GM19023 (cell line): ENCODE results near the gene SASH1.

Experiments used
- ATAC-seq: cut with Tn5 transposase; IDR thresholded peaks from one replicate; pipeline ENCODE4 v1.9.1; 2021; ENCODE audit warnings: mild to moderate bottlenecking, moderate library complexity; ENCODE audit not compliant: unreplicated experiment

The SASH1 gene

DNA sequence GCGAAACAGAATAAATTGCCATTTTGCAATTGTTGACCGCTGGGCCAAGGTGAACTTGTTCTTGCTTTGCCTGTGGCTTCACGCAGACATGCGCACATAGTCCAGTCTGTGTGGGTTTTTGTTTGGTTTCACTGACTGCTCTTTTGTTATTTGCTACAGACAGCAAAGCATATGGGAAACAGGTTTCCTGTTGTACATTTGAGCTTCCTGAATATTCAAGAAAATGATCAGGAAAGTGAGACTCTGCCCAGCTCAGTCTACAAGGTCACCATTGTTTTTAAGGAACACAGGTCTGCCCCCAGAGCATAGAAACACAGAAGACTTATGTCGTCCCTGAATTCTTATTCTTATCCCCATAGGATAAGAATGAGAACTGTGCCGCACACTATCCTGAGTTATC, 55.6 kb downstream of the SASH1 start:
- no peak for ATAC-seq

DNA sequence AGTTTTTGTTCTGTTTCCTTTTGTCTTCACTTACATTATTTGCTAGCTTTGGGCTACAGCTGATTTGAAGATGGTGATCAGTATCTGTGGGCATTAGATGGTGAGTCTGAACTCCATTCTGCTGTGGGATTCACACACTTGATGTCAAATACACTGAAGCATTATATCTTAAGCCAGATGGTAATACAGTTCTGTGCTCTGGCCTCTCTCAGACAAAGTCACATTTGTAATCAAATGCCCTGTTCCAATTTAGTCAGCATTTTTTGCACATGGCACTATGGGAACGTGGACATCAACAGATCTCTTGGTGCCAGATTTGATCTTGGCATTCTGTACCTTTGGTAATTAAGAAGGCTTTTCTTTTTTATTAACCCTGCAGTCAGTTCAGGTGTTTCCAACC, 56.0 kb downstream of the SASH1 start:
- no peak for ATAC-seq

DNA sequence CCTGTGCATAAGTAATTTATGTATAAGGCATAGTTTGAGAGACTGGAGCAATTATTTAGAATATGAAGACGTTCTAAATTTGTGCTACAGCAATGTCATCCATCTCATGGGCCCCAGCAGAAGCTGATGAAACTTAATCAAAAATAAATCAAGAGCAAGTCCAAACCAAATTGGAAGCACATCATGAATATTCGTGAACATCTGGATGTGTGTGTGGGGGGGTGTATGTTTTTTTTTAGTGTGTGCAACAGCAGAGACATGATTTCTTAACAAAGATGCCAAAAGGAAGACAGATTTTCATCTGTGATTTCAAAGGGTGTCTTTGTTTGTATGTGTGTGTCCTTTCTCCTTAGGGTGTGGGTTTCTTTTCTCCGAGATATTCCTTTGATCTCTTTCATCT, 58.9 kb downstream of the SASH1 start:
- no peak for ATAC-seq

DNA sequence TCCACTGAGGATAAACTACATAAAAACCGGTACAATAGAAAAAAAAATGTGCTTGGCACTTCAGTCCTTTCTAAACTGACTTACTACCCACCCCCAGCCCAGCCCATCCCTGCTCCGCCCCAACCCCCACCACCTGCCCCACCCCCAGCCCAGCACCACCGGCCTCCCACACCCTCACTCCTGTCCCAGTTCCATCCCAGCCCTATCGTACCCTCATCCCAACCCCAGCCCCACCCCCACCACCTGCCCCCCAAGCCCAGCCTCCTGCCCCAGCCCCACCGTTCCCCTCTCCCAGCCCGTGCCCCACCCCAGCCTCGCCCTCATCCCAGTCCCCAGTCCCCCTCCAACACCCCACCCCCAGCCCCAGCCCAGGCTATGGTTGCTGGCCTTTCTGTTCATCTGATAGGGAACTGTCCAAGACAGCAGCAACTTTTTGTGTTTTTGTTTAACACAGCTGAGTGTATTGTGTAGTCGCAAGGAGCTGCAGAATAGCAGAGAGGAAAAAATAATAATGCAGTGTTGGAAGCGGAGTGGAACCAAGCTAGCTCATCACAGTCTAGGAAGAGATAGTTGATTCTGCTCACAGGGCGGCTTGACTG, 61.9 kb downstream of the SASH1 start:
- no peak for ATAC-seq

DNA sequence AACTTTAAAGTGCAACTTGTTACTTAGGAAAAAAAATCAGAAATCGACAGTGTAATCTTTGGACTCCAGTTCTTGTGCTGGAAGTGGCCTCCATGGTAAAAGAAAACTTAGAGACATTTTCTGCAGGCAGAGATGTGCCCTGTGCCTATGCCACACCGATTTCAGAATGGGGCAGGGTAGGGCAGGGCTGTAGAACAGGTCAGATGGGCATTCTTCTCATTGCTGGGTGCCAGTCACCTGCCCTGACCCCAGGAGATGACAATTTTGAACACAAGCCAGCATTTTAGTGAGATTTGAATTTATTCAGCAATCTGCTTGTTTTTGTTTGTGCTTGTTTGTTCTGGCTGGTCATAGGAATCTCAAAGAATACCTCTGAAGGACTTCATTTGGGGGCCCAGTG, 63.3 kb downstream of the SASH1 start:
- ATAC-seq = no peak

DNA sequence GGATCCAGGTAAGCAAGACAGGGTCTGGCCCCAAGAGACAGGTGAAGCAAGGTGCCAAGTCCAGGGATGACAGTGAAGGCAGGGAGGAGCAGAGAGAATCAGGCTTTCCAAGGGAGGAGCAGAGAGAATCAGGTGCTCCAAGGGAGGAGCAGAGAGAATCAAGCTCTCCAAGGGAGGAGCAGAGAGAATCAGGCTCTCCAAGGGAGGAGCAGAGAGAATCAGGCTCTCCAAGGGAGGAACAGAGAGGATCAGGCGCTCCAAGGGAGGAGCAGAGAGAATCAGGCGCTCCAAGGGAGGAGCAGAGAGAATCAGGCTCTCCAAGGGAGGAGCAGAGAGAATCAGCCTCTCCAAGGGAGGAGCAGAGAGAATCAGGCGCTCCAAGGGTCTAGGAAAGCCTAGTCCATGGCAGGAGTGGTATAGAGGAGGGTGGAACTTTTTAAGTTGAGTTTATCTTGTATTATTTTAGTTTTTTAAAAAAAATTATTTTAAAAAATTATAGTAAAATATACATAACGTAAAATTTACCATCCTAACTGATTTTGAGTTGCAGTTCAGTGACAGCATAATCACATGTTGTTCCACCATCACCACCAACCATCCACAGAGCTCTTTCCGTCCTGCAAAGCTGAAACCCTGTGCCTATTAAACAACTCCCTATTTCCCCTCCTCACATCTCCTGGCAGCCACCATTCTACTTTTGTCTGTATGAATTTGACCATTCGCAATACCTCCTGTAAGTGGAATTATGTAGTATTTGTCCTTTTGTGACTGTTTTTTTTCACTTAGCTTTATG, 64.1 kb downstream of the SASH1 start:
- ATAC-seq = no peak

DNA sequence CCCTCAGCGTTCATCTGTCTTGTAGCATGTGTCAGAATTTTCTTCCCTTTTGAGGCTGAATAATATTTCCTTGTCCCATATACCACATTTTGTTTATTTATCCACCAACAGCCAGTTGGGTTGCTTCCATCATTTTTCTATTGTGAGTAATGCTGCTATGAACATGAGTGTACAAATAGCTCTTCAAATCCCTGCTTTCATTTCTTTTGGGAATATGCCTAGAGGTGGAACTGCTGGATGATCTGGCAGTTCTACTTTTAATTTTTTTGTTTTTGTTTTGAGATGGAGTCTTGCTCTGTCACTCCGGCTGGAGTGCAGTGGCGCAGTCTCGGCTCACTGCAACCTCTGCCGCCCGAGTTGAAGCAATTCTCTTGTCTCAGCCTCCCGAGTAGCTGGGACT, 64.7 kb downstream of the SASH1 start:
- no peak for ATAC-seq

DNA sequence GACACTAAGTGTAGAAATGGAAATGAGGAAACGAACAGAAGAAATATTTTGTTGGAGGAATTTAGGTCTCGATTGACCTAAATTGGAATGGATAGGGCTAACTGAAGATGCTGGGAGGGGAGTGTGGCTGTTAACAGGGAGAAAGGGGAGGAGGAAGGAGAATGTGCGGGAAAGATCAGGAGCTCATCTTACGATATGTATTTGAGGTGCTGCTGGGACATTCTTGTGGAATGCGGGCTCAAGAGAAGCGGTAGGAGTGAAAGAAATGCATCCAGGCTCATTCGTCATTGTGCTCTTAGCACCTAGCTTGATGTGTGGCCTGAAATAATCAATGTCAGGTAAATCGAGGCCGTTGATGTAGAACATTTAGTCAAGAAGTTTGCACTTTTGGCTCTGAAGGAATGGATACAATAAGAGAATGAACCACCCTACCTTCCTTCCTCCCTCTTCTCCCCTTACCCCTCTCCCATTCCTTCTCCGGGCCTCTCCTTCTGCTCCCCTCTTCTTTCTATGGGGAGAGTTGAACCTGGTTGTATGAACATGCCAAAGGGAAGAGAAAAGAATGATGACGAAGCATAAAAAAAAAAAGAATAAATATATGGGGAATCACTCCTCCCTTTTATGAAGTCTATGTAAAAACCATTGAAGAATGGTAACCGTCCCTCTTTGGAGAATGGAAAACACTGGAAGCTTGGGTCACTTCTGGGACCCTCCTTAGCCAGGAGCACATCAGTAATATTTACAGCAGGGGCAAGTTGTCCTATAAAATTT, 70.9 kb downstream of the SASH1 start:
- ATAC-seq = no peak

DNA sequence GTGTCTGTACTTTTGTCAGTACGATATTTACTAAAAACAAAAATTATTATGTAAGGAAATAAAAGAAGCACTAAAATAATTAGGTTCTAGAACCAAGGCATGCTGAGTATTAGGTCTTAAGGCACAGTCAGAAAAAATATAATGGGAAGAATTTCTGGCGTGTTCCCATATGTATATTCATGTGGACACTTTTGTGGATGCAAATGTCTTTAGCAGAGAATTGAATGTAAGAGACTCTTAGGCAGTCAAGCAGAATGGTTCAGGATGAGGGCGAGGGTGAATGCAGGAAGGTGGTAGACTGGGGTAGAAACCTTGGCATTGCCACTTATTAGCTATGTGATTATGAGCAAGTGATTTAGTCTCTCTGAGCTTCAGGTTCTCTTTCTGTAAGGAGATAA, 71.5 kb downstream of the SASH1 start:
- no peak for ATAC-seq

DNA sequence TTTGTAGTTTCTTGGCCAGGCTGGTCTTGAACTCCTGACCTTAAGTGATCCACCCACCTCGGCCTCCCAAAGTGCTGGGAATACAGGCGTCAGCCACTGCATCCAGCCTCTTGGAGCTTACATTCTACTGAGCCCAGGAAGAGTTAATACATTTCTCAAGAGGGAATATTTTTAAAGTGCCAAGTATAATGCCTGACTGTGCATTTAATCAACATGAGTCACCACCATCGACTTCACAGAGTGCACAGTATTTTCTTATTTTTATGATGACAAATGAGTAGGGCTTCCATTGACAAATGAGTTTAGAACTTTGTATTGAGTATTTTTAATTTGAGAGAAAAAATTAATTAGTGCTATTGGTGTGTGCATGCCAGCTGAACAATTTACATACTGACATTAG, 72.2 kb downstream of the SASH1 start:
- no peak for ATAC-seq

DNA sequence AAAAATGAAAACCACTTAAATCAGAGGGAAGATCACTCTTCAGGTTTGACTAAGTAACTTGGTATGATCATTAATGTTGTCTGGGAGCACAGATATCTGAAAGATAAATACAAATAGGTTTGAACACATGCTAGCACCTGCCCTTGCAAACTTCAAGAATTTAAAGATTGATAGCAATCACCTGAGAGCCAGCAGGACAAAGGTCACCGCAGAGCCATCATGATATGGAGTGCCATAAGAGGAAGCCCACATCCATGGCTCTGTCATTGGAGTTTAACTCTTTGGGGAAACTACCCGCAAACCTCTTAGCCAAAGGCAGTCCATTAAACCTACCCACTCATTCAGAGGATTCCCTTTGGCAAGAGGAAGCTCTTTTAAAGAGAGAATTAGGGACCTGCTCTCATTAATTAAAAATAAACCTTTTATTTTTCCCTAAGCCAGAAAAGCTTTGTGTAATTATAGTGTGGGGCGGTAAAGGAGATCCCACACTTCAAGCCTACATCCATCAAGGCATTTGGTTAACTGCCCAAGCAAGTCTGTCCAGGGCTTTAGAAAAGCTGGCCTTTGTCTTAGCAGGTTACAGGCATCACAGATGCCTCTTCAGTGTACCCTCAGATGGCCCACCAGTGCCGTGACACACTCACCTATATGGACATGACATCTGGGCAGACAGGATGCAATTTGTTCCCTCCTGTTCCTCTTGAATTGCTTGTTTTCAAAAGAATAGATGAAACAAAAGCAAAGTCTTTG, 73.0 kb downstream of the SASH1 start:
- ATAC-seq = no peak

DNA sequence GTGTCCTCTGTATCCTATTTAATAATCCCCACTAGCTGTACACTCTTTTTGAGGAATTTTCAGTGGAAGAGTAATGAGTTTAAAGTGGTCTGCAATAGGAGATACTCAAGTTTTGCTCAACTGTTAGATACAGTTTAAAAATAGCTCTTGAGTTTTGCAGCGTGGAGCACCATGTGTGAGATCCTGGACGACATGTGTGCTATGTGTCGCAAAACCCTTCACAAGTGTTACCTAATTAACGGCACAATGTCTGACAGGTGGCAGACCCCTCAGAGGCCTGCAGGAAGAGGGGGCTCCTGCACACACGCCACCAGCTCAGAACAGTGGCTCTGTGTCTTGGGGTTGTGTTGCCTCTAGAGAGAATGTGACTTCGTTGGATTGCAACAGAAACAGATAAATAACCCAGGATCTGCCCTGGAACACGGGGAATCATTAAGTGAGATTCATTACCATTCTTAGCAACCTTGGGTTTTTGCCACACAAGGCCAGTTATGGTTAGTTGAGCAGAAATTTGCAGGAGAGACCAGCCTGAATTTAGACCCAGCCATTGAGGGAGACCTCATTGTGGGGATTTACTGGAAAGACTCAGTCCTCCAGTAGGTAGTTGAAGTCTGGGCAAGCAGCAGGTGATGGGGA, 73.8 kb downstream of the SASH1 start:
- ATAC-seq = no peak

DNA sequence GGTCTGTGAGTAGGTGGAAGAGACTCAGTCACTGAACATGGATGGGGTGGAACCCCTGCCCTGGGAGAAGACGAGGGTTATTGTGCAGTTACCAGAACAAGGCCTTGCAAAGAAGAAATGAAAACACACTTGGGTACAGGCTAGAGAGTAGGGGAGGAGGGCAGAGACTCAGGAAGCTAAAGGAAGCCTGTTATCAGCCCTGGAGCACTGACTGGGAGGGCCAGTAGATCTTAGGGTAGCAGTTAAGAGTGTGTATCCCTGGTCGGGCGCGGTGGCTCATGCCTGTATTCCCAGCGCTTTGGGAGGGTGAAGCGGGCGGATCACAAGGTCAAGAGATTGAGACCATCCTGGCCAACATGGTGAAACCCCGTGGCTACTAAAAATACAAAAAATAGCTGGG, 74.4 kb downstream of the SASH1 start:
- ATAC-seq = no peak

DNA sequence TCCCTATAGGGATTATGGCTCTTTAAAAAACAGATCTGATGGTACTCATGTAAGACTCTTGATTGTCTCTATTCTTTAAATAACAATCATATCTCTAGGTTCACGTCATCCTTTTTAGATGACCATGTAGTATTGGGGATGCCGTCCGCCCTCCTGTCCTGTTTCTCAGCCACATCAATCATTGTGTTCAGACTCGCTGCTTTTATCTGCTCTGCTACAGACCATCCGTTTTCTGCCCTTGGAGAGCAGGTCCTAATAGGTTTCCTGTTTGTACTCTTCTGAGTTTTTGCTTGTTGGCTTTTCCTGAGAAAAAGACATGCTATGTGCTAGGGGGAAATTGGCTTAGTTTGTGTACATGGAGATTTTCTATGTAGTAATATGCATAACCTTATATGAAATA, 76.8 kb downstream of the SASH1 start:
- no peak for ATAC-seq

DNA sequence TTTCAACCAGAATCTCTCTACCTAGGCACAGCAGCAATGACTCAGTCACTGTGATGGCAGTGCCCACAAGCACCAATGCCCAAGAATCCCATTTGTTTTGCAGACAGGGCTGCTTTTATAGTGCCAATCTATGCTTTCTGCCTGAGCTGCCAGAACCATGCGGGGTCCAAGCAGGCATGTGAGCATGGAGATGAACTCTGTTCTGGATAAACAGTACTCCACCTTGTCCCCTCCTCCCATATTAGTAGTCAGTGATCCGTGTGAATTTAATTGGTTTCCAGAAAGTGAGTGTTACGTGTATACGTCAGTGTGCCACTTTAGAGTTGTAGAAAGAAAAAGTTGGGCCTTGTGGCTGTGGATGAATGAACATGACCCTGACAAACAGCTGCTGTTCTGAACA, 79.4 kb downstream of the SASH1 start:
- ATAC-seq = no peak

DNA sequence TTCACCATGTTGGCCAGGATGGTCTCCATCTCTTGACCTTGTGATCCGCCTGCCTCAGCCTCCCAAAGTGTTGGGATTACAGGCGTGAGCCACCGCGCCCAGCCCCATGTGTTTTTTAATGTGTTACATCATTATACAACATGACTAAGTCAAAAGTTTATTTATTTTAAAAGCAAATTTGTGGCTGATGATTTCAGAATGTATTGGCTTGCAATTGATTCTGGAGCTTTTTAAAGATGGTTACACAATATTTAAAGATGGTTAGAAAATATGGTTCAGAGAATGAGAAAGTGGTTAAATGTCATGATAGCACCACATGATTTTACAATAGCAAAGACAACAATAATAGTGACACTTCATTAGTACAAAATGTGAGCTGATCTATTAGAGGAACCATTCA, 80.5 kb downstream of the SASH1 start:
- ATAC-seq = no peak

DNA sequence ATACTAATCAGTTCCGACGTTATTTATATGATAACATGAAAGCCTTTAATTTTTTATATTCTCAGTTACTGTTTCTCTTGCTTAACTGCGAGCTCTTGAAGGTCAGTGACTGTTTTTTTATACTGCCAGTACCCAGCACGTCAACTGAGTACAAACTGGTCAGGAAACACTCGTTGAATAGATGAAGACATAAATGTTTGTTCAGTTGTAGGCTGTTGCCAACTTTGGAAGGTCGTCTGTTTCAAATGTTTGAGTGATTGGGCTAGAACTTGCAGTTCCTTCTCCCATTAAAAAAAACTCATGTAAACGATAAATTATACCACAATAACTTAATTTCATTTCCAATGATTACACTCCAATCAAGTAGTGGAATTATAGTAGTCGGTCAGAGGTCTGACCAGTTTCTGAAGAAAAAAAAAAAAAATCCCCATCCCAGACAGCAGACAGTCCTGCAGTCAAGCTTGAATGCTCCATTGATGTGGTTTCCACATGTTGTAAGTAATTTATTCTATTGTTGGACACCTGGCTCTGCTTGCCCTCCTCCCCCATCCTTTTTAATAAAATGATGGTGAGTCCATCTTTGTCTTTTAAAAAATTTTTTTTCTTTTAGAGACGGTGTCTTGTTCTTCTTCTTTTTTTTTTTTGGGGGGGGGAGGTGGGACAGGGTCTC, 81.1 kb downstream of the SASH1 start:
- ATAC-seq = no peak

DNA sequence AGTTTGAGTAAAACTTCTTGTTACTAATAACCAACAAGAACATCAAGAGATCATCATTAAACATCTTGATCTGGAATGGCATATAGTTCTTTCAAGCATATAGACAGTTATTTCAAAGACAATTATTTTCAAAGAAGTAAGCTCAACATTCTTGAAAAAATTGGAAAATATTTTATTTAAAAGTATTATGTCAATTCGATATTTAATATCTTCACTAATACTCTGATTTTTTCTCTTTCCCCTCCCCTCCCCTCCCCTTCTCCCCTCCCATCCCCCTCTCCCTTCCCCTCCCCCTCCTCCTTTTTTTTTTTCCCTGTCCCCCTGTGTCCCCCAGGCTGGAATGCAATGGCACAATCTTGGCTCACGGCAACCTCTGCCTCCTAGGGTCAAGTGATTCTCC, 82.8 kb downstream of the SASH1 start:
- ATAC-seq = no peak

DNA sequence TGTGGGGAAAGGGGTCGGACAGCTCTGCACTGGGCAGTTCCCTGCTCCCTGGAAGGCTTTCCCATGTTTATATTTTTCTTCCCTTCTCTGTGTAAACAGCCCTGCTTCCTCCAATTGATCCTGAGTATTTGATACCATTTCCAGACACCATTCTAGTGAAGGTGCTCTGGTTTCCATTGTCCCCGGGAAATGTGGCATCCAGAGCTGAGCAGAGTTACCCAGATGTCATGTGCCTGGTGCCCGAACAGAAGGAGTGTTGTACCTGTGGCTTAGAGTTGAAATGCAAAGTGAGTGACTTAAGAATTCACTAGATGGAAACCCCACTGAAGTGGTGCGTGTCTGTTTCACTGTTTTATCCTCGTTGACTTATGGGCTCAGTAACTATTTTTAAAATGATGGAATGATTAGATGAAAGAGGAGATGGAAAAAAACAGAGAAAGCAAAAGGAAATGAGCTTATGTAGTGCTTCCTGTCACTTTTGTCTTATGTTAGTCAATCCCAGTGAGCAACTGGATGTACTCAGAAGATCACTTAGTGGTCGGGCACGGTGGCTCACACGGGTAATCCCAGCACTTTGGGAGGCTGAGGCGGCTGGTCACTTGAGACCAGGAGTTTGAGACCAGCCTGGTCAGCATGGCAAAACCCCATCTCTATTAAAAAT, 83.8 kb downstream of the SASH1 start:
- no peak for ATAC-seq

DNA sequence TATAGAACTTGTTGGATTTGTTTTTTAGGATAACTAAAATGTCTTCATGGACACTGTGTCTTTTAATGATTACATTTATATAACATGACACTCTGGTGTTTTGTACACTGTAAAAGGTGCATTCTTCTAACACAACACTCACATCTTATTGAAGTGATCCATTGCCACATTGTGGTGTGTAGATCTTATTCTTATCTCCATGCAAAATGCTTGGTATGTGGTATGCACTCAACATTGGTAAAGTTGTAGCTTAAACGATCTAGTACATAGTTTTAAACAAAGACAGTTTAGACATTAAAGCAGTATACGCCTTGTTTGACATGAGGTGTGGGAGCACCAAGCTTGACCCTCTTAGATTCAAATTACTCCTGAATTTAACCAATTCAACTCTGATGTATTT, 84.7 kb downstream of the SASH1 start:
- ATAC-seq = no peak
